Suppressor macrophage treated with lipopolysaccharide for 1 hour (primary cell): ENCODE data around the gene ECE1.
"Not testable (repeated sequence)": the region's sequence is repeated elsewhere in the genome, so short reads cannot be mapped to it uniquely, and the experiment has no call there.

ENCODE experiments used
- DNase-seq, 3 donors: peaks; one replicate each; pipeline ENCODE4 v3.0.0-alpha.2; 2020 to 2022

The ECE1 gene

DNA sequence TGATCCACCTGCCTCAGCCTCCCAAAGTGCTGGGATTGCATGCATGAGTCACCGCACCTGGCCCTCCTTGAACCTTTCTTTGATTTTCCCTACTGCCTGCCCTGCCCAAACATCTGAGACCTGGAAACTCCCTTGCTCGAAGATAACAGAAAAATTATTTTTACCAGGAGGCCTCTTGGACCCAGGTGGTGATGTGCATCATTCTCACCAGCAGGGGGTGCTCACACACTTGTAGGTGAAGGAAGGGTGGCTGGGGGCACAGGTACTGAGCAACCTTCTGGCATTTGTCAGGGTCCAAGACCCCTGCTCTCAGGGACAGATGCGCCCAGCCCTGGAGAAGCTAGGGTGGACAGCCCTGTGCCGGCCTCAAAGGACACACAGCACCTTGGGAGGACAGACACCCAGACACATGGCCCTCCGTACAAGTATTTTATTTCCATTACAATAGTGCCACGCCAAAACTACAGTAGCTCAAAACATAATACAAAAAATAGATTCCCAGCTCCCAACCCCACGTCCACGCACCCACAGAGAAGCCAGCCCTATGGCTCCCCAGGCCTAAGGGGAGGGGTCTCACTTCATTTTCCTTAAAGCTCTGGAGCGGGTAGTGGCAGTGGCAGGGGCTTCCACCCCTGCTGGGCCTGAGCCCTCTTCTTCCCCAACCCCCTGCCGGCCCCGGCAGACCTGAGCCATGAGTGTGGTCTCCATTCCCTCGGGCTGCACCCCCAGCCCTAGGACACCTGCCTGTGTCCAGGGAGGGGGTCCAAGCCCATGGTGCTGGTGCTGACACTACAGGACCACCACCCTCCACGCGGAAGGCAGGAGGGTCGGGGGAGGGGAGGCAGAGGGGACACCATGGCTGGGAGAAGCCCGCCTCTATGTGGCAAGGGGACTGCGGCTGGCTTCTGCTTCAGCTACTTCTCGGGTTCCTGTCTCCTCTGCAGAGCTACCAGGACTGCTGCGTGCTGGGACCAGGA is 73.1 kb downstream of the ECE1 start:
- DNase-seq = peak; percentile 50 to 78 (median 68)

DNA sequence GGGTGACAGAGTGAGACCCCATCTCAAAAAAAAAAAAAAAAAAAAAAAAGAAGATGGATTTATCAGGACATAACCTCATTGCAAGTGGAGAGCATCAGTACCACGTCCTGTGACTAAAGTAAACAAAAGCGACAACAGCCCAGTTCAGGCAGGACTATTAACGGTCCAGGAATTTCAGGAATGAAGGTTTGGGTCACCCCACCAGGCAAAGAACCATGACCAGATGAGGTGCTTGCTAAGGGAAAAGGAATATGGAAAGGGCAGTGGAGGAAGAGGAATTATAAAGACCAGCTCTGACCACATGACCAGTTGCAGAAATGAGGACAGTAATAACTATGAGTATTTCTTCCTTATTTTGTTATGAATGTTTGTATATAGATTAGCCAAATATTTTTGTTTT is 78.1 kb downstream of the ECE1 start:
- DNase-seq = peak in 1 of 3 donors; percentile 13

DNA sequence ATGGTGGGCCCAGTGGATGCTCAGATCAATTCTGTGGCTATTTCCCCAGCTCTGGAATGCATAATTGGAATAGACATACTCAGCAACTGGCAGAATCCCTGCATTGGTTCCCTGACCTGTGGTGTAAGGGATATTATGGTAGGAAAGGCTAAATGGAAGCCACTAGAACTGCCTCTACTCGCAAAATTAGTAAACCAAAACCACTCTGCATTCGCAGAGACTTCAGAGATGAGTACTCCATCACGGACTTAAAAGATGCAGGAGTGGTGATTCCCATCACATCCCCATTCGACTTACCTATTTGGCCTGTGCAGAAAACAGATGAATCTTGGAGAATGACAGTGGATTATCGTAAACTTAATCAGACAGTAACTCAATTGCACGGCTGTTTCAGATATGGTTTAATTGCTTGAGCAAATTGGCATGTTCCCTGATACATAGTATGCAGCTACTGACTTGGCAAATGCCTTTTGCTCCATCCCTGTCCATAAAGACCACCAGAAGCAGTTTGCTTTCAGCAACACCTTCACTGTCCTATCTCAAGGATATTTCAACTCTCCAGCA is 82.0 kb downstream of the ECE1 start:
- not testable (repeated sequence) for DNase-seq

DNA sequence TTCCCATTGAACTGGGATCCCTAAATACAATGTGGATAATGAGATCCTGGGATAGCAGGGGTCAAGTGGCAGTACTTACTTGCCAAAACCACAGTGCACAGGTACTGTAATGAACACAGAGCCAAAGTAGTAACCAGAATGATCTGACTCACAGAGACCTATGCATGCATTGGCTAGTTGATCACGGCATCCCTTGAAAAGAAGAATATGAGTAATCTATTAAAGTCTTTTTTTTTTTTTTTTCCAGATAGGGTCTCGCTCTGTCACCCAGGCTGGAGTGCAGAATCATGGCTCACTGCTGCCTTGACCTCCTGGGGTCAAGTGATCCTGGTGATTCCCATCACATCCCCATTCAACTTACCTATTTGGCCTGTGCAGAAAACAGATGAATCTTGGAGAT is 84.1 kb downstream of the ECE1 start:
- no peak for DNase-seq

DNA sequence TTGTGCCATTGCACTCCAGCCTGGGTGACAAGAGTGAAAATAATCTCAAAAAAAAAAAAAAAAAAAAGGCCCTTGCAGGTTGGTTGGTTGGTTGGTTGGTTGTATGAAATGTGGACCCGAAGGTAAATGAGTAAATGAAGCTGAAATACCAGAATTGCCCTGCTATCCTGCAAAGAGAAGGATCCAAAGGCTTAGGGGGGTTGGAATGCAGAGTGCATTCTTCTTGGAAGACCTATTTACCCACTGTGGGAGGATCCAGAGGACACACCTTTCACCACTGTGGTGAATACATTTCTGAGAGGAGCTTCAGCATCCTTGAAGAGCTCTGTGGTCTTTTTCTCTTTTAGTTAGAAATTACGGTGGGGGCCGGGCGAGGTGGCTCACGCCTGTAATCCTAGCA is 84.8 kb downstream of the ECE1 start:
- no peak for DNase-seq

DNA sequence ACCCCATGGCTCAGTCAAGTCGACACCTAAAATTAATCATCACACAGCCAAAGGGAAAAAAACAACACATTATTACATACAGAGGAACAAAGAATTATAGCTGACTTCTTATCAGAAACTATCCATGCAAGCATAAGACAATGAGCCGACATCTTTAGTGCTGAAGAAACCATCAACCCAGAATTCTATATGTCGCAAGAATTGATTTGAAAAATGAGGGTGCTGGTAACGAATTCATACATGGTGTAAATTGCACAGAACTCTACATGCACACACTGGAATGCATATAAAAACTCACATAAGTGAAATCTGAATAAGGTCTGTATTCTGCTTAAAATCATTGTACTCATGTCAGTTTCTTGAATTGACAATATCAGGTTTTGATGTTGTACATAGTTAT is 88.6 kb downstream of the ECE1 start:
- no peak for DNase-seq

DNA sequence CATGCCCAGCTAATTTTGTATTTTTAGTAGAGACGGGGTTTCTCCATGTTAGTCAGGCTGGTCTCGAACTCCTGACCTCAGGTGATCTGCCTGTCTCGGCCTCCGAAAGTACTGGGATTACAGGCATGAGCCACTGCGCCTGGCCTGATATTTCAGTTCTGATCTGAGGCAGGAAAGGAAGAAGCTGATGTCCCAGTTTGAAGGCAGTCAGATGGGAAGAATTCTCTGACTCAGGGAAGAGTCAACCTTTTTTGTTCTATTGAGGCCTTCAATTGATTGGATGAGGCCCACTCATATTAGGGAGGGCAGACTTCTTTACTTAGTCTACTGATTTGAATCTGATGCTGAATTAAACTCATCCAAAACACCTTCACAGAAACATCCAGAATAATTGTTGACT is 89.0 kb downstream of the ECE1 start:
- not testable (repeated sequence) for DNase-seq

DNA sequence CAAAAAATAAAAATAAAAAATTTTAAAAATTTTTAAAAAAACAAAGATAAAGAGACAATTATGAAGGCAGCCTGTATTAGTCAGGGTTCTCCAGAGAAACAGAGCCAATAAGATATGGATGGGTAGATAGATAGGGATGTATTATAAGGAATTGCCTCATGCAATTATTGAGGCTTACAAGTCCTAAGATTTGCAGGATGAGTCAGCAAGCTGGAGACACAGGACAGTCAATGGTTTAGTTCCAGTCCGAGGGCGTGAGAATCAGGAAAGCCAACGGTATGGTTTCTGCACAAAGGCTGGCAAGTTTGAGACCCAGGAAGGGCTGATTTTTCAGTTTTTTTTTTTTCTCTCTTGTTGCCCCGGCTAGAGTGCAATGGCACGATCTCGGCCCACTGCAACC is 89.5 kb downstream of the ECE1 start:
- no peak for DNase-seq

DNA sequence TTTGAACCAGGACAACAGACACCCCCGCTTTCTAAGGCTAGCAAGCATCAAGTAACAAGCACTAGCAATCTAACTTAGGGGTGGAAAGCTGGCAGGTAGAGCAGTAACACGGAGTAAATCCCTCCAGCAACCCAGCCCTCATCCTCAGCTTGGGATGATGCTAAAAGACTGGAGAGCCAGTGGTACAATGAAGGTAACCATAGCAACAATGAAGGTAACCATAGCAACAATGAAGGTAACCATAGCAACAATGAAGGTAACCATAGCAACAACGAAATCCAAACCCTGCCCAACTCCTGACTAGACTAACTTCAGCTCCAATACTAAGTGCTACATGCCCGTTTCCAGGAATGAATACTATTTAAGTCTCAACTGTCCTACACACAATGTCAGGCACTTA is 91.3 kb downstream of the ECE1 start:
- DNase-seq = no peak

DNA sequence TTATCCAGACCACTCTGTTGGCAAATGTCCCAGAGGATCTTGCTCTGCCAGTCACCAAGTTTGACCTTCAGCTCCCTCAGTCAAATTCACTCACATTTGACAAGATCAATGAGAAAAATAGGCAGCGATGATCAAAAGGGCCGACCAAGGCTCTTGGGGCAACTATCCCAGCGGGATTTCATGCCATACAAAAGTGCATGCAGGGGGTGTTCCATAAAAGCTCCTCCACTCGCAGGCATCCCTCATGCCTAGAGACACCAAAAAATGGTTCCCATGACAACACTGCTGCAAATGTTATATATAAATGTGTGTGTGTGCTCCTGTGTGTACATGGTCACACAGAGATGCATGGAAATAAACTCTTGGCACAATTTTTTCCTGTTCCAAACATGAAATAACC is 97.4 kb downstream of the ECE1 start:
- no peak for DNase-seq

DNA sequence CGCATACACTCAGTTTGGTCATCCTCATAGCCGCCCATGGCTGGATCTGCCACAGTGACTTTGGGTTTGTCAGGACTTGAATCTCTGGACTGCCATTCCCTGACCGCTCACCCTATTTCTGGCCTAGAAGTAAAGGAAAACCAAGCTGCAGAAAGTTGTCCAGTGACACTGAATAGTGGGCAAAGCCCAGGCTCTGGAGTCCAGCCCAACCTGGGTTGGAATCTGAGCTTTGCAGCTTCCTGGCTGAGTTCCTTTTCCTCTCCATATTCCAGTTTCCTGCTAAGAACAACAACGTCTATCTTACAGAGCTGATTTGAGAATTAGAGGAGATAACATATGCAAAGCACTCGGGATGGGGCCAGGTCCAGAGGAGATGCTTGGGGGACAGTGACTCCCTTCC is 98.0 kb downstream of the ECE1 start:
- no peak for DNase-seq

DNA sequence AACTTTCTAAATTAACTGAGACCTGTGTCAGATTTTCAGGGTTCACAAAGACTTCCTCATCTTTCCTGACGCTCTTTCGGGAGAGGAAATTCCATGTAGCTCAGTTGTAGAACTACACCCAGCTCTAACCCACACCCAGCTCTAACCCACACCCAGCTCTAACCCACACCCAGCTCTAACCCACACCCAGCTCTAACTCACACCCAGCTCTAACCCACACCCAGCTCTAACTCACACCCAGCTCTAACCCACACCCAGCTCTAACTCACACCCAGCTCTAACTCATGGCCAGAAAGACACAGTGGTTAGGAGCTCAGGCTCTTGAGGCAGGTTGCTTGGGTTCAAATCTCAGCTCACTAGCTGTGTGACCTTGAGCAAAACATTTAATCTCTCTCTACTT is 99.5 kb downstream of the ECE1 start:
- DNase-seq = not testable (repeated sequence)

DNA sequence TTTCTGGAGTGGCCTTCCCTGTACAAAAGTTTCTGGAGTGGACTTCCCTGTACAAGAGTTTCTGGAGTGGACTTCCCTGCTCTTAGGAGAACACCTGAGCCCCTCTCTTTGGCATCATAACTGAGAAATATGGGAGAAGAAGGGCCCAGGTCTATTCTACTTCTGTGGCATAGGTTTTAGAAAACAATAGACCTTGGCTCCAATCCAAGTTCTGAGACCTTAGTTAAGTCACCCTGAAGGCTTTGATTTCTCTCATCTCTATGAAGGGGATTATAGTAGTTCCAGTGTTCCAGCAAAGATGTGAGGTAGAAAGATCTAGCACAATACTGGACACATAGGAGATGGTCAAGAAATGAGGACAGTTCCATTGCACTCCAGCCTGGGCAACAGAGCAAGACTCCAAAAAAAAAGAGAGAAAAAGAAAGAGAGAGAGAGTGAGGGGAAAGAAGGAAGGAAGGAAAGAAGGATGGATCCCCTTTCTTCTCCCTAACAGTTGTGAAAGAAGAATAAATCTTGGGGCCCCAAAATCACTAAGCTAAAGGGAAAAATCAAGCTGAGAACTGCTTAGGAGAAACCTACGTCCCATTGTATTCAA is 100.3 kb downstream of the ECE1 start:
- no peak for DNase-seq

DNA sequence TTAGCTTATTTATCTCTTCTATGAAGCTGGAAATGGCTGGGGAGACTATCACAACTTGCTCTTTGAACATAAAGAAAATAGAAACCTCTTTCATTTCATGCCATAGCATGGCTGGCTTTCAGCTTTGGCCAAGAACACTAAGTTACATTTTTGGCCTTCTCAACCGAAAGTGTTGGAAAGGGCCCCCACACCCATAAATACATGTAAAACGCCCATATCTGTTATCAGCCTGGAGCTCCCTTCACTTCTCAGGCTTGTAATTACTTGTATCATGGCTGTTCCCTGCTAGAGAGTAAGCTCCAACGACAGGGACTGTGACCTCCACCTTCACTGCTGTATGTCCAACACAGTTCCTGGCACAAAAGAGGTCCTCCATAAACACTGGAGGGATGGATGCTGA is 100.8 kb downstream of the ECE1 start:
- no peak for DNase-seq

DNA sequence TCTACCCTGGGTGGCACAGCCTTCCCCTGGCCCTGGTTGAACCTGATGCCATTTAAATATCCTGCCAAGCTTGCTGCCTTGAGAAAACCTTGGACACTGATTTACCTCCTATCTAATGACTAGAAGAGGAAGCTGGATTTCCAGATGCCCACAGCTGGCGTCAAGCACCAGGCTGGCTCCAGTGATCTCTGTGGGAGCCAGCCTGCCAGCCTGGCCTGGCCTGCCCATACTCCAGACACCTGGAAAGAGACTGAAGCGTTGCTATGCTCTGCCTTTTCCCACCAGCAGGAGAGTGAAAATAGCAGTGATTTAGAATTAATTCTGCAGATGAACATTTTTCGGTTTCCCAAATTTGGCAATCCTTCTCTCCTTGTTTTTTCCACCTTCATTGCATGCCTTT is 102.0 kb downstream of the ECE1 start:
- DNase-seq = no peak

DNA sequence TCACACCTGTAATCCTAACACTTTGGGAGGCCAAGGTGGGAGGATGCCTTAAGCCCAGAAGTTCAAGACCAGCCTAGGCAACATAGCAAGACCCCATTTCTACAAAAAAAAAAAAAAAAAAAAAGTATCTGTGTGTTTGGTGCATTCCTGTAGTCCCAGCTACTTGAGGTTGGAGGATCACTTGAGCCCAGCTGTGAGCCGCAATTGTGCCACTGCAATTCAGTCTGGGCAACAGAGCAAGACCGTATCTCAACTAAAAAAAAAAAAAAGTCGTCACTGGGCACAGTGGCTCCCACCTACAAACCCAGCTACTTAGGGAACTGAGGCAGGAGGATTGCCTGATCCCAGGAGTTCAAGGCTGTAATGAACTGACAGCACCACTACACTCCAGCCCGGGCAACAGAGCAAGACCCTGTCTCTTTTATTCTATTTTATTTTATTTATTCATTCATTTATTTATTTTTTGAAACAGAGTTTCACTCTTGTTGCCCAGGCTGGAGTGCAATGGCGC is 105.0 kb downstream of the ECE1 start:
- DNase-seq = no peak

DNA sequence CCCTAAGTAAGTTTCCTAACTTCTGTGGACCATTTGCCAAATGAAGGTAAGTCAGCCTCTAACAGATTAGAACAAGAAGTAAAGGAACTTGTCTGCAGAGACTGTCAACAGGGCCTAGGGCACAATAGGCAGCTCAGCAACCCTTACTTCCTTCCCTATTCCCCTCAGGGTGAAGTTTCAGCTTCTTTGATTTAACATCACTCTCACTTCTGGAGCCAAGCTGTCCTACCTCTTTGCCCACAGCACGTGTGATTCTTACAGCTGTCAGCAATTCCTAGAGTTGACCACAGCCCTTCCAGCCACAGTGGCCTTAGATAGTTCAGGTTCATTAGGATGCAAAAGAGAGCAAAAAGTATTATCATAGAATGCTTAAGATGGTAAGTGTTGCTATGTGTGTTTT is 106.0 kb downstream of the ECE1 start:
- peak; percentile 47 to 67 (median 52) for DNase-seq

DNA sequence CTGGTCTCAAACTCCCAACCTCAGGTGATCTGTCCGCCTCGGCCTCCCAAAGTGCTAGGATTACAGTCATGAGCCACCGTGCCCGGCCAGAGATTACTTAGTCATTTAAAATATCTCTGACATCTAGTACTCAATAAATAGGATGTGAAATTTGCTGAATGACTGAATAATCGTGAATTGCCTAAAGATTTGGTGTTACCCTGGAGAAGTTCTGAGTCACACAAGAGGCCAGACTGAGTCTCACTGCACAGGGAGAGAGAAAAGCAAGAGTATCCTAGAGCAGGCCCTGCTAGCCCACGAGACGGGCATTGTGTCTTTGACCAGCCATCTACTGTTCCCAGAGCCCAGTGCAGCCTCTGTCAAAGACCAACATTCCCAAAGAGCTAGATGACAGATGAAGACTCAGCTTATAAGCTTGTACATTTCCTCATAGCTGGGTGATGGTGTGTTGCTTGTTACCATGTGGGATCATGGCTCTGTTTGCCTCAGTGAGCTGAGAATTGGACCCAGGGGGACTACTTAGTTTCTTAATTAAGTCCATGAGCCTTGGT is 108.0 kb downstream of the ECE1 start:
- peak; percentile 57 to 88 (median 86) for DNase-seq

DNA sequence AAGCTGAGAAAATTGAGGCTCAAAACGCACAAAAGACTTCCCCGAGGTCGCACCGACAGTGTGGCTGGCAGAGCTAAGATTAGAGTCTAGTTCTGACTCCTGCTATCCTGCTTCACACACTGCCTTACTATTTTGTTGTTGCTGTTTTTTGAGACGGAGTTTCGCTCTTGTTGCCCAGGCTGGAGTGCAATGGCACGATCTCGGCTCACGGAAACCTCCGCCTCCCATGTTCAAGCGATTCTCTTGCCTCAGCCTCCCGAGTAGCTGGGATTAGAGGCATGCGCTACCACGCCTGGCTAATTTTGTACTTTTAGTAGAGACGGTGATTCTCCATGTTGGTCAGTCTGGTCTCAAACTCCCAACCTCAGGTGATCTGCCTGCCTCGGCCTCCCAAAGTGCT is 112.0 kb downstream of the ECE1 start:
- DNase-seq = not testable (repeated sequence)

DNA sequence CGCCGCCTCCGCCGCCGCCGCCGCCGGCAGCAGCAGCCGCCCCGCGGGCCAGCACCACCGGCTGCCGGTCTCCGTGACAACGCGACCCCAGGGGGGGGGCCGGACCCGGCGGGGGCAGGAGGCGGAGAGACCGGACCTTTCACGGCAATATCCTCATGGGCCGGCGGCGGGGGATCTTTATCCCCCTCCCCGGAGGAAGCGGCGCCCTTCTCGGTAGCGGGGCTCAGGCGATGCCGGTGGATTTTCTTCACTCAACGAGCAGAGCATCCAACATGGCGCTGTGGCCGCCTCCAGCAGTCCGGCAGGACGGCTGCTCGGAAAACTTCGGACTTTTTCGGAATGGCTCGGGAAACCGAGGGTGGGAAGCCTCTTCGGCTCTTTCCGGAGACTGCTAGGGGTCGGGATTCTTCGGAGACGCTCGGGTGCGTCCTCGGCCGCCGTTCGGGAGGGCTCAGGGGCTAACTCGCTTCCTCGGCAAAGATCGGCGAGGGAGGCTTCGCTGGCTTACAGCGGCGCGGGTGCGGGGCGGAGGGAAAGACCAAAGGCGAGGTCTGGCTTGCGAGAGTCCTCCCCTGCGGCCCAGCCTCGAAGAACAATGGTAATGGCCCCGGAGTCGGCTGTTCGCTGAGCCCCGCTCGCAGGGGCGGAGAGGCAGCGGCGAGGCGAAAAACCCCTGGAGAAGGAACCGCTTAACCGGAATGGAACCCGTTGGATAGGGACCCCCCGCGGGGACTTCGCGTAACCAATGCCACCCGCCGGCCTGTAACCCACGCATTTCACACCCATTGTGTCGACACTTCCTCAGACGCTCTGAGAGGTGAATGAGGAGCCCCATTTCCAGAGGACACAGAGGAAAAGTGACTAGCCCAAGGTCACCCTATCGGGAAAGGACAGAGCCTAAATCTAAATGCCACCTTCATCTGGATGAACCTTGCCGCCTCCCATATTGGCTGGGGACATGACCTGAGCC is 113.4 kb downstream of the ECE1 start, which contains the start of gene EIF4G3:
TSS of gene EIF4G3 (minus strand) at position 312 of the 970 bp plus-strand sequence. CDS start 174,155 bp downstream, outside the sequence.
- peak; percentile 98 to 100 (median 99) for DNase-seq

DNA sequence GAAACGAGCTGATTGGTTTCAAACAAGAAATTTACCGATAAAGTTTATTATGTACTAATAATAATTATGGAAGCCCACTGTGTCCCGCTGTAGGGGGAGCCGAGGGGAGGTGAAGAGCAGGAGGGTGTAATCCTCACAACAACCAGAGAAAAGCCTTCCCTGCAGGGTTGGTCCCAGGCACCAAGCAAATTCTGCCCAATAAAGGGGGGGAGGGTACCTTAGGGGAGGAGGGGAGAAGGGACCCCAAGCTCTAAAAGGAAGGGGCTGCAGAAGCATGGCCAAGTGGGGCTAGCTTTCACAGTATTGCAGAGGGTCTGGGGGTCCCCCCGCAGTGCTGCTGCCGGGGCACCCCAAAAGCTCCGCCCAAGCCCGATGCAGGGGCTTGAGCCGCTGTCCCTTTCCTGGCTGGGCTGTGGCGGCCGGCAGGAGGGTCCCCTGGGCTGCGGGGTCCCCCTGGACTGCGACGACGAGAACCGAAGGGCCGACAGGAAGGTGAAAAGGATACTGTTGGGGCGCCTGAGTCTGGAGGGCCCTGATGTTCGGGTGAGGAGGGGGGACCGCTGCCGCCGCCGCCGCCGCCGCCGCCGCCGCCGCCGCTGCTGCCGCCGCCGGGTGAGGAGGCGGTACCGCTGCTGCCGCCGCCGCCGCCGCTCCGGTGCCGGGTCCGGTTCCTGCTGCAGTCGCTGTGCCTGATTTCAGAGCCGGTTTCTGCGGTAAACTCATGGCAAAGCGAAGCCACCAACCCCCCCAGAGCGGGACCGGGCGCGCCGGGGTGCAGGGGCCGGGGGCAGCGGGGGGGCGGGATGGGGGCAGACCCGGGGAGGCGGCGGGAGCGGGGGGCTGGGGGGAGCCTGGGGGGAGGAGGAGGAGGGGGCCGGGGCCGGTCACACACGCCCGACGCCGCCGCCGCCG is 114.3 kb downstream of the ECE1 start:
- DNase-seq = peak in 2 of 3 donors; percentile 40 to 59
